Keratinocyte (primary cell): ENCODE results near the gene GFOD2. TPM values are rescaled to one million over a fixed set of nuclear protein-coding genes. Genes with fewer than 3 reads are reported as not detected.

Experiments used
- DNase-seq: peaks from one replicate; pipeline ENCODE4 v3.0.0-alpha.2; 2011; ENCODE audit warnings: low read depth, missing footprints, low spot score
- FAIRE-seq: peaks from 2 replicates; lab custom pipeline; 2011; peaks lifted over from hg19 to GRCh38; lab: Jason Lieb, UNC
- H2AFZ ChIP-seq: 2 replicates; pipeline ENCODE4 v1.6.0; 2012; ENCODE audit warnings: low read length, control low read depth, inconsistent platforms; ENCODE audit not compliant: control insufficient read depth
- H3K27ac ChIP-seq: 2 replicates; pipeline ENCODE4 v1.5.1; 2011; ENCODE audit warnings: low read length; ENCODE audit not compliant: control insufficient read depth, insufficient read depth
- H3K27me3 ChIP-seq: 3 replicates; pipeline ENCODE4 v1.6.0; 2011; ENCODE audit warnings: low read length; ENCODE audit not compliant: control insufficient read depth, insufficient read depth; ENCODE audit errors: extremely low read depth
- H3K36me3 ChIP-seq, 2 experiments: 2 replicates in 1 of 2; 3 replicates in 1 of 2; pipeline ENCODE4 v1.5.1; 2011; ENCODE audit warnings: low read length in 2 of 2, mild to moderate bottlenecking in 1 of 2; ENCODE audit not compliant: control insufficient read depth in 2 of 2, insufficient read depth in 2 of 2; ENCODE audit errors: extremely low read depth in 1 of 2
- H3K4me1 ChIP-seq: 3 replicates; pipeline ENCODE4 v1.5.1; 2011; ENCODE audit warnings: low read length; ENCODE audit not compliant: control insufficient read depth, insufficient read depth; ENCODE audit errors: extremely low read depth
- H3K4me2 ChIP-seq: 3 replicates; pipeline ENCODE4 v1.6.0; 2011; ENCODE audit warnings: low read depth, low read length; ENCODE audit not compliant: control insufficient read depth, insufficient read depth; ENCODE audit errors: extremely low read depth
- H3K4me3 ChIP-seq, 3 experiments: fragments of 200-600 bp in 1 of 3; sonication (generic) in 1 of 3; 2 replicates in 2 of 3; 3 replicates in 1 of 3; pipeline ENCODE4 v1.5.1; 2011 to 2016; ENCODE audit warnings: low read length in 3 of 3, mild to moderate bottlenecking in 3 of 3, control low read depth in 2 of 3, inconsistent platforms in 1 of 3, low read depth in 1 of 3, mixed read lengths in 1 of 3, mixed run types in 1 of 3, moderate library complexity in 1 of 3; ENCODE audit not compliant: control insufficient read depth in 2 of 3, insufficient read depth in 2 of 3; ENCODE audit errors: extremely low read depth in 1 of 3
- H3K79me2 ChIP-seq: 2 replicates; pipeline ENCODE4 v1.6.0; 2012; ENCODE audit warnings: low read length; ENCODE audit not compliant: control insufficient read depth, insufficient read depth
- H3K9ac ChIP-seq: 3 replicates; pipeline ENCODE4 v1.6.0; 2011; ENCODE audit warnings: low read length; ENCODE audit not compliant: control insufficient read depth, insufficient read depth; ENCODE audit errors: extremely low read depth
- H3K9me1 ChIP-seq: 3 replicates; pipeline ENCODE4 v1.6.0; 2011; ENCODE audit warnings: low read length; ENCODE audit not compliant: control insufficient read depth, insufficient read depth; ENCODE audit errors: extremely low read depth
- H3K9me3 ChIP-seq: 2 replicates; pipeline ENCODE4 v1.5.1; 2012; ENCODE audit warnings: low read depth, low read length; ENCODE audit not compliant: control insufficient read depth
- H4K20me1 ChIP-seq: 3 replicates; pipeline ENCODE4 v1.6.0; 2011; ENCODE audit warnings: low read length; ENCODE audit not compliant: control insufficient read depth, insufficient read depth; ENCODE audit errors: extremely low read depth
- EZH2 ChIP-seq: IDR thresholded peaks from one replicate; pipeline ENCODE4 v1.6.1; 2012; ENCODE audit warnings: inconsistent platforms, mild to moderate bottlenecking, low read length, moderate library complexity
- dilution Hi-C: fragments of 300-500 bp; cut with MboI; formaldehyde crosslinking; loops from one replicate; pipeline ENCODE4 v1.7.0; 2020; ENCODE audit warnings: low sequenced_read_pairs; ENCODE audit not compliant: extremely low pct_ligation_motif_present
- polyA plus RNA-seq, 5 experiments: library from polyadenylated mRNA; depleted of rRNA in 3 of 5; stranded (reverse) in 3 of 5; stranded (forward) in 1 of 5; unstranded in 1 of 5; fragments of >200 nt; gene quantifications; 1 replicate in 1 of 5; 2 replicates in 3 of 5; 3 replicates in 1 of 5; pipeline versions ENCODE4 v1.2.1 to v1.2.3, GENCODE V29; 2011 to 2012; ENCODE audit warnings: missing spikeins in 2 of 5, low read depth in 1 of 5, low replicate concordance in 1 of 5
- TF ChIP-seq, protein P1 (sequence below), 3 experiments: IDR thresholded peaks in 1 of 3; conservative IDR thresholded peaks in 1 of 3; optimal IDR thresholded peaks in 1 of 3; 2 replicates in 2 of 3; 3 replicates in 1 of 3; pipeline versions ENCODE3 to v1.5.1; 2011; ENCODE audit warnings: low read length in 3 of 3, mild to moderate bottlenecking in 3 of 3, moderate library complexity in 2 of 3, control low read depth in 1 of 3, inconsistent platforms in 1 of 3; ENCODE audit not compliant: insufficient read depth in 2 of 3; ENCODE audit errors: extremely low read depth in 1 of 3

Gene GFOD2
- polyA plus RNA-seq, 1 donor (not counting 4 experiments of a cell fraction or from before 2014, with no cell fraction given): 13.2 TPM

DNA sequence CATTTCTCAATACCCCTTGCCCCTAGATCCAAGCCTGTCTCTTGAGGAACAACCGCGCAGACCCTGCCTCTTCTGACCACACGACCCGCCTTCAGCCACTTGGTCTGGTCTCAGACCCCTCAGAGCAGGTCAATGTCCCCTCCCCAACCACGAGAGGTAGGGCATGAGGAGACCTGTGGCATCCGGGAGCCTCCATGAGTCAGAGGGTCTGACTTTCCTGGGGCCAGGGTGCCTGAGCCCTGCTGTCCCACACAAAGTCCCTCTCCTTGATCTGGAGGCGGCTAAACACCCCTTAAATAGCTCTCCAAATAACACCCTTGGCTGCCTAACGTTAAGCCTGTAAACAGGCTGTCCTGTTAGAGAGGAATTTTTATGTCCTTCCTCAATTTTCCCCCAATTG is 69.1 kb downstream of the GFOD2 start:
- H3K4me3 ChIP-seq: no peak overlapping the region
- H3K27me3 ChIP-seq: peaks cover 94% of the 10 kb centered on the region
- no peaks in the 10 kb centered on the region for H3K4me1 ChIP-seq
- TF ChIP-seq EZH2: peak; percentile 40
- TF ChIP-seq, protein P1, sequence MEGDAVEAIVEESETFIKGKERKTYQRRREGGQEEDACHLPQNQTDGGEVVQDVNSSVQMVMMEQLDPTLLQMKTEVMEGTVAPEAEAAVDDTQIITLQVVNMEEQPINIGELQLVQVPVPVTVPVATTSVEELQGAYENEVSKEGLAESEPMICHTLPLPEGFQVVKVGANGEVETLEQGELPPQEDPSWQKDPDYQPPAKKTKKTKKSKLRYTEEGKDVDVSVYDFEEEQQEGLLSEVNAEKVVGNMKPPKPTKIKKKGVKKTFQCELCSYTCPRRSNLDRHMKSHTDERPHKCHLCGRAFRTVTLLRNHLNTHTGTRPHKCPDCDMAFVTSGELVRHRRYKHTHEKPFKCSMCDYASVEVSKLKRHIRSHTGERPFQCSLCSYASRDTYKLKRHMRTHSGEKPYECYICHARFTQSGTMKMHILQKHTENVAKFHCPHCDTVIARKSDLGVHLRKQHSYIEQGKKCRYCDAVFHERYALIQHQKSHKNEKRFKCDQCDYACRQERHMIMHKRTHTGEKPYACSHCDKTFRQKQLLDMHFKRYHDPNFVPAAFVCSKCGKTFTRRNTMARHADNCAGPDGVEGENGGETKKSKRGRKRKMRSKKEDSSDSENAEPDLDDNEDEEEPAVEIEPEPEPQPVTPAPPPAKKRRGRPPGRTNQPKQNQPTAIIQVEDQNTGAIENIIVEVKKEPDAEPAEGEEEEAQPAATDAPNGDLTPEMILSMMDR (optimal IDR thresholded peaks at IDR 0.05 in 1 of 3, IDR thresholded peaks at IDR 0.05 in 1 of 3, conservative IDR thresholded peaks at IDR 0.05 in 1 of 3; ENCODE audit: extremely low read depth in 1 of 3, insufficient read depth in 2 of 3, low read length in 3 of 3): no peak
- peaks cover 2% of the 10 kb centered on the region for H4K20me1 ChIP-seq
- FAIRE-seq: no peak
- no peaks in the 10 kb centered on the region for H3K36me3 ChIP-seq
- H2AFZ ChIP-seq: no peak overlapping the region
- no peak overlapping the region for H3K9ac ChIP-seq
- H3K79me2 ChIP-seq: no peaks in the 10 kb centered on the region
- no peak overlapping the region for H3K27ac ChIP-seq
- DNase-seq: no peak
- dilution Hi-C loops: no loop called here
- no peak overlapping the region for H3K4me2 ChIP-seq
- no peaks in the 10 kb centered on the region for H3K9me1 ChIP-seq
- H3K9me3 ChIP-seq: no peaks in the 10 kb centered on the region

DNA sequence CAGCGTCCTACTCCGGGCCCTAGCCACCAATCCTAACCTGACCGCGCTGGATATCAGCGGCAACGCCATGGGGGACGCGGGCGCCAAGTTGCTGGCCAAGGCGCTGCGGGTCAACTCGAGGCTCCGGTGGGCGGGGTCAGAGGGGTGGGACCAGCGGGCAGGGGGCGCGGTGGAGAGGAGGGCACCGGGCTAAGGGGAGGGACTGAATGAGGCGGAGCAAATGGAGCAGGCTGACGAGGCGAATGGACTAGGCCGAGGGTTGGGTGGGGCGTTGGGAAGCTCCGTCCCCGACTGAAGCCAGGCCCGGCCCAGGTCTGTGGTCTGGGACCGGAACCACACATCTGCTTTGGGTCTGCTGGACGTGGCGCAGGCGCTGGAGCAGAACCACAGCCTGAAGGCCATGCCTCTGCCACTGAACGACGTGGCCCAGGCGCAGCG is 69.6 kb downstream of the GFOD2 start:
- Histone ChIP-seq H3K27me3 (peaks cover 93% of the 10 kb centered on the region), H3K4me1 (no peaks in the 10 kb centered on the region)

More for the DNA sequence above, 69.6 kb downstream of the GFOD2 start:
- TF ChIP-seq EZH2: no peak
- no peaks in the 10 kb centered on the region for H3K79me2 ChIP-seq
- dilution Hi-C loops: no loop called here
- H3K4me3 ChIP-seq: no peak overlapping the region
- no peaks in the 10 kb centered on the region for H3K9me3 ChIP-seq
- no peaks in the 10 kb centered on the region for H3K36me3 ChIP-seq
- no peak for DNase-seq
- H3K4me2 ChIP-seq: no peak overlapping the region
- no peak overlapping the region for H2AFZ ChIP-seq
- H3K9ac ChIP-seq: no peak overlapping the region
- FAIRE-seq: no peak
- no peaks in the 10 kb centered on the region for H3K9me1 ChIP-seq
- H4K20me1 ChIP-seq: peaks cover 2% of the 10 kb centered on the region
- H3K27ac ChIP-seq: no peak overlapping the region
